OCI-M2 (cell line): Measurements from ENCODE around the gene SYTL5.
"Not testable (repeated sequence)": the region's sequence is repeated elsewhere in the genome, so short reads cannot be mapped to it uniquely, and the experiment has no call there.

Source experiments
- DNase-seq: peaks from one replicate; lab custom pipeline; 2025; ENCODE audit not compliant: unreplicated experiment; lab: John Stamatoyannopoulos, UW

Gene SYTL5

DNA sequence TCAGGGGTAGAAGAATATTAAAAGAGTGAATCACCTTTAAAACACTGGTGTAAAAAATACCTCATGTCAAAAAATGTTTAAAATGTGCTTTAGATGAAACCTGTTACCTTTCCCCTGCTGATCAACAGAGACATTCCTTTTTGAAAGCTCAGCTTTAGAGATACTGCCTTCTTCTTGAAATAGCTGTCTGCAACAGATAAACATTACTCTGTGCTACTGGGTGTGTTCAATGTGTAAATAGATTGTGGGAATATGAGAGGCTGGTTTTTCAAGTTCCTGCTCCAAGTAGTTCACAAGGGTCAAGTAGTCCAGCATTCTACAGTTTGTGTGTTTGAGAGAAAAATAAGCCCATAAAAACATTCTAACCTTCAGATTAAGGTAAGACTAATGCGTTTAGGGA, at the start of gene SYTL5:
Gene SYTL5, plus strand, starts transcription at position 263 of the 400 bp plus-strand sequence. CDS start 27,337 bp downstream, outside the sequence.
- no peak for DNase-seq

DNA sequence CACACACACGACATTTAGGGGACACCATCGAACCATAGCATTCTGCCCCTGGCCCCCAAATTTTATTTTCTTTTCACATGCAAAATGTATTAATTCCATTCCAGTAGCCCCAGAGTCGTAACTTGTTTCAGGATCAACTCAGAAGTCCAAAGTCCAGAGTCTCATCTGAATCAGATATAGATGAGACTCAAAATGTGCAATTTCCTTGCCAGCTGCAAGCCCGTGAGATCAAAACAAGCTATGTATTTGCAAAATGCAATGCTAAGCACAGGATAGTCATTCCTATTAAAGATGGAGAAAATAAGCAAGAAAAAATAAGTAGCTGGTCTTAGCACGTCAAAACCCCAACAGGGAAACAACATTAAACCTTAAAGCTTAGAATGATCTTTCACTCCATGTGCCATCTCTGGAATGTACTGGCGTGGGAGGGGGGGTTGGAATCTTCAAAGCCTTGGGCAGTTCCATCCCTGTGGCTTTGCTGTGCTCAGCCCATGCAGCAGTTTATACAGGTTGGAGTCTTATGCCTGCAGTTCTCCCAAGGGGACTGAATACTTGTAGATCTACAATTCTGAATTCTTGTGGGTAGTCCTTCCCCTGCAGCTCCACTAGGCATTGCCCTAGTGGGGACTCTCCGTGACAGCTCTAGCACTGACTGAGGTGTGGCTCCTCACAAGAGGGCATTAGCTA, 47.7 kb upstream of the SYTL5 start:
- DNase-seq = no peak

DNA sequence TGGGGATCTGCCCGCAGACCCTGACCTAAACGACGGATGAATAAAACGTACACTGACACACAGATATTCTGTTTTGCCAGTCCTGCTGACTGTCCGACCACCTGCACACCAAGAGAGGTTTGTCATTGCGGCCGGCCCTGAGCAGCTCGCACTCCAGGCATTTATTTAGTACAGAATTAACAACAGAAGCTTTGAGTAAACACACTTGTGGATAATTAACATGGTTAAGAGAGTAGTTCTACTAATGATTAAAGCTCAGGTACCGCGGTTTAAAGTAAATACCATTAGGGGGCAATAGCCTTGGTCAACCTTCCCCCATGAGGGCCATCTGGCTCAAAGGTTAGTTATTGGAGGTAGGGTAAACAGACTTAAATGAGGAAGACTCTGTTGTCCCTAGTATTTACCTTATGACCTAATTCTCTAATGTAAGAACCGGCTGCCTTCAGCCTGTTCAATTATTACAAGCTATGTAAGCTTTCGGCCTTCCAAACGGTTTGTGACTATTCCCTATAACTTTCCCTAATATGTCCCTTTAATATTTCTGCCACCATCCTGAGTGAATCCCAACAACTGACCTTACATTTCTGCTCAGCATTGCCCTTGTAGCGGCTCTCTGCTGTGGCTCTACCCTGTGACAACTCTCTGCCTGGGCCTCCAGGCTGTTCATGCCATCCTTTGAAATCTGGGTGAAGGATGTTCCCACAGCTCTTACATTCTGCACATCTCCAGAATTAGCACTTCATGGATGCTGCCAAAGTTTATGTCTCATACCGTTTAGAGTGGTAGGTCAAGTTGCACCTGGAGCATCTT, 46.9 kb upstream of the SYTL5 start:
- no peak for DNase-seq

DNA sequence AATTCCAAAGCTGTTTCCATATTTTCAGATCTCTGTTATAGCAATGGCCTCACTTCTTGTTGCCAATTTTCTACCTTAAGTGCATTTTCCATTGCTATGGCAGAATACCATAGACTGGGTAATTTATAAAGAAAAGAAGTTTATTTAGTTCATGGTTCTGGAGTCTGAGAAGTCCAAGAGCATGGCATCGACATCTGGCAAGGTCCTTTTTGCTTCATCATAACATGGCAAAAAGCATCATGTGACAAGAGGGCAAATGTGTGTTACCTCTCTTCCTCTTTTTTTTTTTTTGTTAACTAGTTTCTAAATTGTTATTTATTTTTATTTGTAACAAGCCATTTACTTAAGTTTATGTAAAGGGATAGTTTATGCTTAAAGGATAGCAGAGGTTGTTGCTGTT, 45.2 kb upstream of the SYTL5 start:
- no peak for DNase-seq

DNA sequence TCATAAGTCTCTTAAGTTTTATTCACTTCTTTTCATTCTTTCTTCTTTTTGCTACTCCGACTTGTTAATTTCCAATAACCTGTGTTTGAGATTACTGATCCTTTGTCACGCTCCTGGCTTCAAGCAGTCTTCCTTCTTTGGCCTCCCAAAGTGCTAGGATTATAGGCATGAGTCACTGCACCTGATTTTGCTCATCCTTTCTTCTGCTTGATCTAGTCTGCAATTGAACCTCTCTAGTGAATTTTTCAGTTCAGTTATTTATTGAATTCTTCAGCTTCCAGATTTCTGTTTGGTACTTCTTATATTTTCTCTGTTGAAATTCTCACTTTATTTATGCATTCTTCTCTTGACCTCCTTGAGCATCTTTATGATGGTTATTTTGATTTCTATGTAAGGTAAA, 38.6 kb upstream of the SYTL5 start:
- DNase-seq = no peak

DNA sequence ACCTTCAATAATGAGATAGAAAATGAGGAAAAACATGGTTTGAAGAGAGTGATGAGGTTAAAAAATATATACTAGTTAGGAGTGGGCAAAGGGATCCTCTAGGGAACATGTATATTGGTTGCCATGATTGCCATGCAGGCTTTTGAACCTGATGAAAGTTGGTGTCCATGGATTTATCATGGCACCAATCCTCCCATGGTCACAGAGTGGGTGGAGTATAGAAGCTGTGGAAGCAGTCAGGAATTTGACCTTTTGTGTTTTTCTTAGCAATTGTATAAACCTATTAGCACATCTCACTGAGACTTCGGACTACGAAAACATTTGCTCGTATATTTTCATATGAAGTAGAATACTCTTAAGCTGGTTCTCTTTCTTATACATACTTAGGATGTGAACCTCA, 30.9 kb upstream of the SYTL5 start:
- no peak for DNase-seq

DNA sequence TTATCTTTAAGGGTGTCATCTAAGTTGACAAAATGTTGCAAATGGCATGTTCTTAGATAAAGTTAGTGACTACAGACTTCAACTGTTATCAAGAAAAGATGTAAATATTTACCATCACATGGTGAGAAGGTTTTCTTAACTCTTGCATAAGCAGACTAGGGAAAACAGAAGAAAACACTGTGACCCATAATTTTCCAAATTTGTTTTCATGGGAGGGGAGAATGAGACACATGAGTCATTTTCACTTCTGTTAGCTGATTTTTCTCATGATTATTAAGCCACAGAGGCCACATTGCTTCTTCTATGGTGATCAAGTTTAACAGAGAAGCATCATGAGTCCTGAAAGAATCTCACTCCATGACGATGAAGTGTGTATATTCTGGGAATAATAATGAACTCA, 30.2 kb upstream of the SYTL5 start:
- no peak for DNase-seq

DNA sequence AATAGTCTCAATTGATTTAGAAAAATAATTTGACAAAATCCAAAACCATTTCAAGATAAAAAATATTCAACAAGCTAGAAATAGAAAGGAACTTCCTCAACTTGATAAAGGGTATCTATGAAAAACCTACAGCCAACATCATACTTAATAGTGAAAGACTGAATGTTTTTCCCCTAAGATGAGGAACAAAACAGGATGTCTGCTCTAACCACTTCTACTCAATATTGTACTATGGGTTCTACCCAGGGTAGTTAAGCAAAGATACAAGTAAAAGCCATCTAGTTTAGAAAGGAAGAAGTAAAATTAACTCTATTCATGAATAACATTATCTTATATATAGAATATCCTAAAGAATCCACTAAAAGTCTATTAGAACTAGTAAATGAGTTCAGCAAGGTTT, 21.5 kb upstream of the SYTL5 start:
- DNase-seq = no peak

DNA sequence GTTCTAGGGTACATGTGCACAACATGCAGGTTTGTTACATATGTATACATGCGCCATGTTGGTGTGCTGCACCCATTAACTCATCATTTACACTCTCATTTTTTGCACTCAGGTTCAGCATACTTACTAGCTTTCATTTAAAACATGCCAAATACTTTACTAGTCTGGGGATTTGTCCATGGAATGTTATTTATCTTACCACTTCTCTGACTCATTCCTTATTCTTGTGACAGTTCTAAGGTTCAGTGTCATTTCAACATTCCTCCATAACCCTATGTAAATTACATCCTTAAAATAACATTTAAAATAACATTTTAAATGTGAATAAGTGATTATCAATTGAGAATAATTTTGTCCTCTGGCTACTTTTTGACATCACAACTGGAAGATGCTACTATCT, 19.5 kb upstream of the SYTL5 start:
- DNase-seq = no peak

DNA sequence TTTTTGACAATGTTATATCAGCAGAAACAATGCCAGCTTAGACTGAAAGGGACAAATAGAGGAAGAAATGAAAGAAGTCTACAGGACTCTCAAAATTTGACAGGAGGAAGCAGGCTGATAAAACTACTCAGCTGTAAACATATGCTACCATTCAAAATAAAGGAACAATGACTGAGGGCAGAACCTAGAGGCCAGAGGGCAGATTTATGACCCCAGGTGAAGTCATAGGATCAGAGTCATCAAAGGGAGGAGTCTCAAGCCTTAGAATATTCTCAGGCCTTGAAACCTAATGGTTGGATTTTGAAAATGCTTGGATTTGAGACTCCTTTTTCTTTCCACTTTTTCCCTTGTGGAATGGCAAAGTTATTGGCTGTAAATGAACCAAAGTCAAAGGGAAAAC, 17.0 kb upstream of the SYTL5 start:
- DNase-seq = no peak

DNA sequence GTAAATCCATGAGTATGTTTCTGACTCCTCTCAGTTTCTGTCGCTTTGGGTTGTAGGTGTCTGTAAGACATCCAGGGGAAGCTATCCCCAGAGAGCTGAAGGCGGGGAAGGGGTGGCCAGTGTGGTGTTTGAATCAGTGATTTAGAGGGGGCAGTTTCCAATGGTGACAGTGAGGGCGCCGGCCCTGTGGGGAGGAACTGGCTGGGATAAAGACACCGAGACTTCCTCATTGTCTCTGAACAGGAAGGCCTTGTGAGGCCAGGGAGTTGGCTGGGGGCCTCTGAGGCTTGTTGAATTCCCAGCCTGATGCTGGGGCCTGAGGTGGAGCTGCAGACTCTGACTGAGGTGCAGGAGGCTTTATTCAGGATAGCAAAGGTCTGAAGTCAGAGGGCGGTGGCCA, 15.1 kb upstream of the SYTL5 start:
- not testable (repeated sequence) for DNase-seq

DNA sequence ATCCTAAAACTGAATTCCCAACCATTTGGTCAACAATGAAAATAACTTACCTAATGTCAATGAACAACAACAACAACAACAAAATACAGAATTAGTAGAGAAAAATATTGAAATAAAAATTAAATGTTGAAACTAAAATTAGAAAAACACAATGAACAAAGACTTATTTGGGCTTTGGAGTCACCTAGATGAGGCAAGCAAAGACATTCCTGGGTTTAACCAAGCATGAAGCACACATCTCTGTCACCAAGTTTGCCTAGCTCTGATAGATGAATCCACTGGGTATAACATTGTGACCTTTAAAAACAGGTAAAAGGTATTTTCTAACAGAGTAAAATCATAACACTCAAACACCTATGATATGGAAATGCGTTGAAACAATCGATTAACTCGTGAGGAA, 13.2 kb upstream of the SYTL5 start:
- DNase-seq = no peak

DNA sequence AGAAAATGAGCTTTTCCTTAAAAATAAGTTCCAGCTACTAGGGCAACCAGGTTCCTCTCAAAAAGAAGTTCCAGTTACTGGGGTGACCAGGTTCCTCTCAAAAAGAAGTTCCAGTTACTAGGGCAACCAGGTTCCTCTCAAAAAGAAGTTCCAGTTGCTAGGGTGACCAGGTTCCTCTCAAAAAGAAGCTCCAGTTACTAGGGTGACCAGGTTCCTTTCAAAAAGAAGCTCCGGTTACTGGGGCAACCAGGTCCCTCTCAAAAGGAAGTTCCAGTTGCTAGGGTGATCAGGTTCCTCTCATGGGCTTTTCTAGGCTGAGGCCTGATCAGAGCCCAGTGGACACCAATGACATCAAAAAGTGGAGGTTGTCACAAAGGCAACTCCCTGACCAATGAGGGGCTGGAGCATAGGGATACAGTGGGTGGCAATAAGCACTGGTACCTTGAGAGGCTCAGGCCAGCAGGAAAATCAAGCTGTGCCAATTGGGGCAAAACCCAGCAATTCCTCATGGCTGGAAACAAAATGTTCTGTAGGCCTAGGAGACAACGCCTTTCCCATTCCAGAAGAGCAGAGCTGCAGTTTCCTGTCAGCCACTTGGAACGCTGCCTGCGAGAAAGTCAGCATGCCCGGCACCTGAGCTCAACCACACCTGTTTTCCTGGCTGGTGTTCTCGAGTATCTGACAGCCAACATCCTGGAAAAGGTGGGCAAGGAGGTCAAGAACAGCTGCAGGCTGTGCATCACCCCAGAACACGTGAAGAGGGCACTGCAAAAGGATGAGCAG, 12.3 kb upstream of the SYTL5 start:
- no peak for DNase-seq

DNA sequence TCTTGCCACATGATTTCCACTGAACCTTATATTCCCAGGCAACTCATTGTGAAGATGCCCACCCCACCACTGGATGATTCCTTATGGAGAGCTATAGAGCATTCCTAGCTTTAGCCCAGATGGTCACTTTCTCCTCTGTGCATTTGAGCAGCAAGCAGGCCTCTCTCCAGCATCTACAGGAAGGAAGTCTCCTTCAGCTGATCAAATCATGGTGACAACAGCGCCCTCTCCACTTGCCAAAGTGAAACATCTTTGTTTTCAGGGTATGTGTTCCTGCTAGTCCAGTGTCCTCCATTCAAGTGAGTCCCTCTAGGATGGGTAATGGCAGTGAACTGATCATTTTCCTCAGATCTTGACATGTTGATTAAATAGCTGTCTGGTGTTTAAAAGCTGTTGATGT, 10.9 kb upstream of the SYTL5 start:
- no peak for DNase-seq

DNA sequence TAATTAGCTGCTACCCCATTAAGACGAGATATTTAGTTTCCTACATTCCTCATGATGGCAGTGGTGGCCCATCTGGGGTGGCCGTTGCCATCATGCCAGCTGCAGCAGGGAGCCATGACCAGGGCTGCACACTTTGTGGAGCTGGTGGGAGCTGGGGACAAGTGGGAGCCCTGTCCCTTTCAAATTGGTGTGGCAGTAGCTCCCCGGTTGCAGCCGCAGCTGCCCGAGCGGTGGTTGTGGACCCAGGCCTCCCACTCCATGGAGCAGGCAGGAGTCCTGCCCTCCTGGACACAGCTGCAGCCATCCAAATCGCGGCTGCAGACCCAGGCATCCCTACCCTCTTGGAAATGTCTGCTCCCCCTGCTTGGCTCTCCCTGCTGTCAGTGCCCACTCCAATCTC, 9.3 kb upstream of the SYTL5 start:
- no peak for DNase-seq

DNA sequence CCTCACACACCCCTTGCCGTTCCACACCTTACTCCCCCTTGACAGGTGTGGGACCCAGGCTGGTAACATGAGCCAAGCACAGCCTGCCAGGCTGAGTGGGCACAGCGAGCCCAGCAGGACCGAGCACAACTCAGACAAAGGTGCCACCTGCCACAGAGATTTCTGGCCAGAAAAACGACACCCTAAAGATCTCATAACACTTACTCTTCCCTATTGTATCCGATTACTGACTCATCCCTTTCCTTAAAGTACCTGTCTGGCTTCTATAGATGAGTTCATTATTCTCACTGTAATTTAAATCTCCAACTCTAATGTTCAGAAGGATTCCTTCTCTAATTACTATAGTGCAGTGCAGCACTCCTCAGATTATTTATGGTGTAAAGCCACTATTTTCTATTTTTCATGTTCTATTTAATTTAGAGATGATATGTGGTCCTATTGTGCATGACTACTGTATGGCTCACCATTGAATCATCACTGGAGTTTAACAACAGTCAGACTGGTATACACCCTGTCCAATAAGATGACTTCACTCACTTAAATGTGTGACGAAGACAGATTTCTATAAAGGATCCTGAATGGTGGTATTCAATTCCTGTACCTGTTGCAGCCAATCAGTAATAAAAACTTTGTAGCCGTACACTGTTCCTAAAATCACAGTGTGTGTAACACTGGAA, 7.6 kb upstream of the SYTL5 start:
- no peak for DNase-seq

DNA sequence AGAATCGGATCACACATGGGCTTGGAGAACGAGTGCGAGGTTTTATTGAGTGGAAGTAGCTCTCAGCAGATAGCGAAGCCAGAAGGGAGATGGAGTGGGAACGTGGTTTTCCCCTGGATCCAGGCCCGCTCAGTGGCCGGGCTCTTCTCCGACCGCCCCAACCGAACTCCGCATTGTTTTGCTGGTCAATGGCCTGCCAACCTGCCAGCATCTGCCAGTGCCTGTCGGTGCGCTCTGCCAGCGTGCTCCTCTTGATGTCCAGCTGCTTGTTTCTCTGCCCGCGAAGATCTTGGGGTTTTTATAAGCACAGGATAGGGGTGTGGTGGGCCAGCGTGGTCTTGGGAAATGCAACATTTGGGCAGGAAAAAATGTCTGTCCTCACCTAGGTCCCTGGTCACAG, 5.6 kb upstream of the SYTL5 start:
- no peak for DNase-seq

DNA sequence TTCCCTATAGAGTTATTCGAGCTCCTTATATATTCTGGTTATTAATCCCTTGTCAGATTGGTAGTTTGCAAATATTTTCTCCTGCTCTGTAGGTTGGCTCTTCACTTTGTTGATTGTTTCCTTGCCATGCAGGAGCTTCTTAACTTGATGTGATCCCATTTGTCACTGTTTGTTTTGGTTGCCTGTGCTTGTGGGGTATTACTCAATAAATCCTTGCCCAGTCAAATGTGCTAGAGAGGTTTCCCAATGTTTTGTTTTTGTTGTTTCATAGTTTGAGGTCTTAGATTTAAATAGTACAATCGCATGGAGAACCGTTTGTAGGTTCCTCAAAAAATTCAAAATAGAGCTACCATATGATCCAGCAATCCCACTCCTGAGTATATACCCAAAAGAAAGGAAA, 2.3 kb upstream of the SYTL5 start:
- DNase-seq = no peak

DNA sequence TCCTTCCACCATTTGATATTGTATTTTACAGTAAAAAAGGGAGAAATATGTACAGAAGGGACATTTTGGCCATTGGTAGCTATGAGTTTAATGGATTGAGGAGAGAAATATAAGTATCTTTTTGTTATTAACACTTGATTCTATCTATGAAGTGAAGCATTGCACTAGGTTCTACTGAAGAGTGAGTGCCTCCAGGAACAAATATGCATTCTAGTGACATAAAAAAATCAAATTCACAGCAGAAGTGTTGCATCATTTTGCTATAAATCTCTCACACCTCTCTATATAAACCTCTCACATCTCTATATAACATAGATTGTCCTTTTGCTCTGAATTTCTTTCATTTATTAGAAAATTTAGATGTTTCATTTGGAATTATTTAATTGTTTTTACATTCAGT, 425 bp downstream of the SYTL5 start:
- DNase-seq = no peak

DNA sequence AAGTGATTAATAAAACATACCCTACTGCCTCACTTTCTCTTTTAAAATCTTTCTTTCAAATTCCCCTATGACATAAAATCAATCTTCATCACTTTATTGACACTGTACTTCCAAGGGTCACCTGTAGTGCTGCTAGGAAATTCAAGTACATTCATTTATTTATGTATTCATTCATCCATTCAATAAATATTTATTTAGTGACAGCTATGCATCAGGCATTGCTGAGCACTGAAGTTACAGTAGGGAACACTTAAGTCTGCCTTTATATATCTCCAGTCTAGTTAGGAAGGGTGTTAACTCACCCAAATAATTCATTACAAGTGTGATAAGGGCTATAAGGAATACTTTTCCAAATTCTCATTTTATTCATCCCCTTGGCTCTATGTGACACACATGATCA, 2.3 kb downstream of the SYTL5 start:
- DNase-seq = no peak

DNA sequence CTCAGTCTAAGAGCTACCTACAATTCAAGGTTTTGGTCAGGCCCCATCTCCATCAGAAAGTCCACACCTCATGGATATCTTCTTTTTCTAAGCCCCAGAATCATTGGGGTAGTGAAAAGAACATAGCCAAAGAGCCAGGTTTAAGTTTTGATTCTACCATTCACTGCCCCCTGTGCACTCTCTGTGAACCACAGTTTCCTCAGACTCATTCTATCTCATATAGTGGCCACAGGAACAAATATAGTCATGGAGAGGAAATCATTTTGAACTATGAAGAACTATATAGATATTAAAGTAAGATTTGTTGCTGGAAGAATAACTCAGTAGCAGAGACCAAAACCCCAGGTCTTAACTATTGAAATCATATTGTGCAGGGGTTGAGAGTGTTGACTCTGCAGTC, 3.3 kb downstream of the SYTL5 start:
- no peak for DNase-seq
